ENCODE results near the gene PFKL. TPM values are rescaled to one million over a fixed set of nuclear protein-coding genes. Genes with fewer than 3 reads are reported as not detected.

PFKL gene
- total and polyA plus RNA-seq, 2 of the 8 experiments (the other 6 are each of a cell fraction or from before 2014, with no cell fraction given), result 80.2 to 82.3 TPM

- no peak within 1 kb of the TSS for H2BK20ac ChIP-seq (ENCODE audit: low read length)
- no peak within 1 kb of the TSS for H3K4me2 ChIP-seq (ENCODE audit: insufficient read depth in 1 of 2, low read depth in 2 of 2, low read length in 2 of 2)
- no peak within 1 kb of the TSS for H3K4me3 ChIP-seq (ENCODE audit: extremely low read depth in 1 of 4, insufficient read depth in 2 of 4, low read depth in 3 of 4, low read length in 4 of 4)
- H3K36me3 ChIP-seq (ENCODE audit: control insufficient read depth in 2 of 4, insufficient read depth in 4 of 4, low read length in 3 of 4), result no peaks in the 10 kb centered on the region
- no peak within 1 kb of the TSS for H3K18ac ChIP-seq (ENCODE audit: extremely low read depth, low read length)
- H2AK5ac ChIP-seq (ENCODE audit: low read depth, low read length), result no peak within 1 kb of the TSS
- H3K9ac ChIP-seq (replicated peaks in 1 of 4; ENCODE audit: extremely low read depth in 1 of 4, low read depth in 3 of 4, low read length in 3 of 4), result no peak within 1 kb of the TSS
- H3K23me2 ChIP-seq (ENCODE audit: low read depth, low read length), result no peaks in the 10 kb centered on the region; the same call in 1 of the 2 replicates
- H3K9me3 ChIP-seq (ENCODE audit: insufficient read depth in 2 of 2, low read depth in 1 of 2, low read length in 1 of 2), result no peaks in the 10 kb centered on the region
- H3K27me3 ChIP-seq (replicated peaks in 1 of 4; ENCODE audit: control insufficient read depth in 3 of 4, extremely low read depth in 1 of 4, insufficient read depth in 3 of 4, low read length in 3 of 4), result peaks cover 17 to 40% (median 28%) of the 10 kb centered on the region in 4 experiments; a peak in 6 of 7 replicates
- no peak within 1 kb of the TSS for H3K4ac ChIP-seq (replicated peaks; ENCODE audit: insufficient read length, low read depth, low read length)
- peaks cover 0 to 5% (median under 1%) of the 10 kb centered on the region in 4 experiments; a peak in 2 of 7 replicates for H3K4me1 ChIP-seq (replicated peaks in 1 of 4; ENCODE audit: control insufficient read depth in 3 of 4, insufficient read depth in 4 of 4, low read length in 3 of 4)
- no peak within 1 kb of the TSS for H2BK5ac ChIP-seq (ENCODE audit: low read depth, low read length)
- no peaks in the 10 kb centered on the region for H3K79me2 ChIP-seq (ENCODE audit: control insufficient read depth in 1 of 2, insufficient read depth in 2 of 2, low read length in 2 of 2)
- no peak for DNase-seq (ENCODE audit: low read depth in 1 of 2, low spot score in 2 of 2)
- H4K5ac ChIP-seq (ENCODE audit: insufficient read length, low read depth, low read length), result no peak within 1 kb of the TSS
- H4K91ac ChIP-seq (replicated peaks; ENCODE audit: insufficient read length, low read length), result no peak within 1 kb of the TSS
- no peak within 1 kb of the TSS; the same call in 1 of the 2 replicates for H2AFZ ChIP-seq (ENCODE audit: low read length)
- no peak for FAIRE-seq
- WGBS, 2 experiments (ENCODE audit: extremely low coverage in 1 of 2, insufficient coverage in 1 of 2, insufficient read length in 1 of 2, insufficient replicate concordance in 2 of 2, low coverage in 1 of 2, low lambda C conversion rate in 2 of 2, missing lambda C conversion rate in 1 of 2), result 89% methylated on average over 21 of the region's 21 CpGs; no CpG with 5 or more reads in 1 of the 2 experiments
- TF ChIP-seq POLR2AphosphoS5 (IDR thresholded peaks at IDR 0.05; ENCODE audit: low read depth, low read length), result no peak
- H4K8ac ChIP-seq (ENCODE audit: extremely low read depth, insufficient read depth, low read length), result no peak within 1 kb of the TSS; the same call in 1 of the 2 replicates
- no peak within 1 kb of the TSS for H3K27ac ChIP-seq (ENCODE audit: low read depth, low read length)
- H4K20me1 ChIP-seq (replicated peaks in 1 of 2; ENCODE audit: control insufficient read depth in 1 of 2, insufficient read depth in 2 of 2, low read length in 2 of 2), result no peaks in the 10 kb centered on the region
- H2BK120ac ChIP-seq (replicated peaks; ENCODE audit: low read depth, low read length), result no peak within 1 kb of the TSS
- no peak within 1 kb of the TSS for H3K14ac ChIP-seq (ENCODE audit: insufficient read length)
- no peak within 1 kb of the TSS; the same call in 1 of the 2 replicates for H2BK15ac ChIP-seq (ENCODE audit: low read length)
- ChIA-PET POLR2A (ENCODE audit: partially characterized antibody) (interaction anchor here (1.4 kb wide), 1 partner anchor 14 kb away, joined by 5 read pairs; the partner anchor contains the start of gene CFAP410), CTCF (ENCODE audit: partially characterized antibody) (interaction anchor here (0.7 to 3.3 kb wide), 5 partner anchors 9 to 412 kb away, joined by 3 to 11 read pairs (median 4); partner anchors contain the start of gene PFKL)
- H3K79me1 ChIP-seq (ENCODE audit: low read depth, low read length), result no peaks in the 10 kb centered on the region
- H2BK12ac ChIP-seq (ENCODE audit: low read depth, low read length), result no peak within 1 kb of the TSS
- H3K56ac ChIP-seq (replicated peaks; ENCODE audit: insufficient read length, low read depth, low read length), result no peak within 1 kb of the TSS
- no peak within 1 kb of the TSS for H3K23ac ChIP-seq (ENCODE audit: insufficient read length)
Observed at GRCh38 chr21:44353191-44353970, 53.5 kb downstream of the PFKL start, which contains the start of gene TRPM2. Gene TRPM2 (plus strand): TSS chr21:44353621. CDS start chr21:44353701, 80 bp downstream.

Measured in H1 (cell line).